ENCODE measurements around the gene MRTO4. TPM values are rescaled to one million over a fixed set of nuclear protein-coding genes. Genes with fewer than 3 reads are reported as not detected.
"Not testable (repeated sequence)": the region's sequence is repeated elsewhere in the genome, so short reads cannot be mapped to it uniquely, and the experiment has no call there.

The MRTO4 gene
- total and polyA plus RNA-seq, 2 experiments from 2014 or later: 37.1 to 38.4 TPM

DNA sequence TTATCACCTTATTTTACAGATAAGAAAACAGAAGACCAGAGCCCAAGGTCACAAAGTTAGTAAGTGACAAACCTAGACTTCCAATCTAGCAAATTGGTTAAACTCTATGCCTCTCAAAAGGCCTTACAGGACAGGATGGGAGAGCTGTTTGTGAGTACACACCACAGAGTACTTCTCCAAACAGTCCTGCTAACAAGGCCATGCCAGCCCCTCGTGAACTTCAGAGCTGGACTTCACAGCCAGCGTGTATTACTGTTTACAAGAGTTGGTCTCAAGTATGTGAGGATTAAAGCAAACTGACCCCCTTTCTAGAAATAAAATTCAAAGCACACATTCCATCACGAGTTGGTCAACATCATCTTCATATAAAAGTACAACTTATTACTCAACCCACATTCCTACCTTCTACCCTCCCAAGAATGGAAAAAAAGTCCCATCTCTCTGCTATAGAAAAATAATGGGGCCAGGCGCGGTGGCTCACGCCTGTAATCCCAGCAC lies 21.7 kb upstream of the MRTO4 start:
- Histone ChIP-seq H3K27me3 (replicated peaks; ENCODE audit: insufficient read depth) (no peaks in the 10 kb centered on the region), H3K9ac (no peak overlapping the region), H3K9me2 (ENCODE audit: insufficient read depth) (no peaks in the 10 kb centered on the region), H3K4me3 (no peak overlapping the region), H3K27ac (no peak overlapping the region), H2AFZ (no peak overlapping the region), H3K4me1 (ENCODE audit: insufficient read depth) (no peaks in the 10 kb centered on the region), H3K36me3 (ENCODE audit: low read depth) (peaks cover 41% of the 10 kb centered on the region), H3K9me3 (ENCODE audit: low read depth) (no peaks in the 10 kb centered on the region), H3K79me2 (ENCODE audit: insufficient read depth) (peaks cover 12% of the 10 kb centered on the region), H4K20me1 (ENCODE audit: insufficient read depth) (no peaks in the 10 kb centered on the region), H3K4me2 (ENCODE audit: unreplicated experiment) (no peak overlapping the region), H3F3A (ENCODE audit: insufficient read depth) (peaks cover 7% of the 10 kb centered on the region; the same call in 1 of the 2 replicates)
- no peak for TF ChIP-seq EZH2 (IDR thresholded peaks at IDR 0.05; ENCODE audit: insufficient read depth, poor library complexity, severe bottlenecking)
- TF ChIP-seq EZH2phosphoT487 (IDR thresholded peaks at IDR 0.05; ENCODE audit: insufficient read depth, low read depth): no peak
- 96 to 97% methylated on average over 6 of the region's 6 CpGs for WGBS, 2 experiments (ENCODE audit: low coverage in 1 of 2, low lambda C conversion rate in 2 of 2, missing lambda C conversion rate in 2 of 2)
- no peak for DNase-seq
- in situ Hi-C loops (cut with MboI): no loop called here

DNA sequence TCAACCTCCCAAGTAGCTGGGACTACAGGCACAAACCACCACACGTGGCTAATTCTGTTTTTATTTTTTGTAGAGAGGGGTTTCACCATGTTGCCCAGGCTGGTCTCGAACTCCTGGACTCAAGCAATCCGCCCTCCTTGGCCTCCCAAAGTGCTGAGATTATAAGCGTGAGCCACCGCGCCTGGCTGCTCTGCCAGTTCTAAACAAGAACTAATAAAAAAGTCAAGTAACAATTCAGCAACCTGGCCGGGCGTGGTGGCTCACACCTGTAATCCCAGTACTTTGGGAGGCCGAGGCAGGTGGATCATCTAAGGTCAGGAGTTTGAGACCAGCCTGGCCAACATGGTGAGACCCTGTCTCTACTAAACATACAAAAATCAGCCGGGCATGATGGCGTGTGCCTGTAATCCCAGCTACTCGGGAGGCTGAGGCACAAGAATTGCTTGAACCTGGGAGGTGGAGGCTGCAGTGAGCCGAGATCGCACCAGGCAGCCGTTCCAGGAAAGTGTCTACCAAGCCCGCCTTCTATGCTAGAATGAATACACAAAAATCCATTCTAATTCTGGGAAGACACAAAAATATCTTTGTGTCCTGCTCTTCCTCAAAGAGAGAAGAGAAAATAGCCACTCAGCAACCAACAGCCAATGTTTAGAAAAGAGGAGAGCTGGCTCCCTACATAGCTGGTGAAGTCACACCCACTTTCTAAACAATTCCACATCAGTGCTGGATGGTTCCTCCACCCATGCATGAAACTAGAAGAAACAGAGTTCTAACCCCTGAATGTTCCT lies 19.7 kb upstream of the MRTO4 start:
- H3K4me1 ChIP-seq (ENCODE audit: insufficient read depth); H2AFZ ChIP-seq; H3K9me2 ChIP-seq (ENCODE audit: insufficient read depth); H3F3A ChIP-seq (ENCODE audit: insufficient read depth); H4K20me1 ChIP-seq (ENCODE audit: insufficient read depth); DNase-seq; in situ Hi-C loops (cut with MboI); H3K9me3 ChIP-seq (ENCODE audit: low read depth); H3K4me2 ChIP-seq (ENCODE audit: unreplicated experiment); H3K79me2 ChIP-seq (ENCODE audit: insufficient read depth); H3K27me3 ChIP-seq (replicated peaks; ENCODE audit: insufficient read depth); H3K9ac ChIP-seq; H3K4me3 ChIP-seq: not testable (repeated sequence)
- H3K36me3 ChIP-seq (ENCODE audit: low read depth): peaks cover 31% of the 10 kb centered on the region
- 0 out of 2 replicates have a peak overlapping the region, but pooled peaks have one; percentile 3 for H3K27ac ChIP-seq
- 79 to 84% methylated on average over 16 of the region's 16 CpGs for WGBS, 2 experiments (ENCODE audit: low coverage in 1 of 2, low lambda C conversion rate in 2 of 2, missing lambda C conversion rate in 2 of 2)

DNA sequence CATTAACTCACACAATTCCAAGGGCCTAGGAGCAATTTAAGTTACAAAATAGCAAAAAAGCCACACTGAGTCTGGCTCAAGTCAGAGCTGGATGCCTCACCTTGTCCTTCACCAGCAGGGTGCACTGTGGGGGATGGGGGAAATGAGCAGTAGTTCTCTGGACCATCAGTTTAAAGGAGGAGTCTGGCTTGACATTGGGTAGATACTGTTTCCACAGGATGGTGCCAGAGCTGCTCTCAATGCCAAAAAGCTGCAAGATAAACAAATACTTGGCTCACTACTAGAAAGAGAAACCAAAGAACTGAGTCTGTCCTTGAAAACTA lies 19.1 kb upstream of the MRTO4 start:
- H3K9ac ChIP-seq: no peak overlapping the region
- no peaks in the 10 kb centered on the region for H3K9me3 ChIP-seq (ENCODE audit: low read depth)
- in situ Hi-C loops (cut with MboI): no loop called here
- H3K79me2 ChIP-seq (ENCODE audit: insufficient read depth): peaks cover 3% of the 10 kb centered on the region; the same call in 1 of the 2 replicates
- H3F3A ChIP-seq (ENCODE audit: insufficient read depth): peaks cover 7% of the 10 kb centered on the region; the same call in 1 of the 2 replicates
- no peaks in the 10 kb centered on the region for H3K4me1 ChIP-seq (ENCODE audit: insufficient read depth)
- TF ChIP-seq EZH2phosphoT487 (IDR thresholded peaks at IDR 0.05; ENCODE audit: insufficient read depth, low read depth): no peak
- TF ChIP-seq EZH2 (IDR thresholded peaks at IDR 0.05; ENCODE audit: insufficient read depth, poor library complexity, severe bottlenecking): no peak
- no peaks in the 10 kb centered on the region for H3K9me2 ChIP-seq (ENCODE audit: insufficient read depth)
- H3K4me2 ChIP-seq (ENCODE audit: unreplicated experiment): no peak overlapping the region
- peaks cover 27% of the 10 kb centered on the region; the same call in 1 of the 2 replicates for H3K36me3 ChIP-seq (ENCODE audit: low read depth)
- DNase-seq: peak; percentile 46
- H3K4me3 ChIP-seq: no peak overlapping the region
- H3K27ac ChIP-seq: 0 out of 2 replicates have a peak overlapping the region, but pooled peaks have one; percentile 3
- H3K27me3 ChIP-seq (replicated peaks; ENCODE audit: insufficient read depth): no peaks in the 10 kb centered on the region
- no peak overlapping the region for H2AFZ ChIP-seq
- H4K20me1 ChIP-seq (ENCODE audit: insufficient read depth): no peaks in the 10 kb centered on the region

DNA sequence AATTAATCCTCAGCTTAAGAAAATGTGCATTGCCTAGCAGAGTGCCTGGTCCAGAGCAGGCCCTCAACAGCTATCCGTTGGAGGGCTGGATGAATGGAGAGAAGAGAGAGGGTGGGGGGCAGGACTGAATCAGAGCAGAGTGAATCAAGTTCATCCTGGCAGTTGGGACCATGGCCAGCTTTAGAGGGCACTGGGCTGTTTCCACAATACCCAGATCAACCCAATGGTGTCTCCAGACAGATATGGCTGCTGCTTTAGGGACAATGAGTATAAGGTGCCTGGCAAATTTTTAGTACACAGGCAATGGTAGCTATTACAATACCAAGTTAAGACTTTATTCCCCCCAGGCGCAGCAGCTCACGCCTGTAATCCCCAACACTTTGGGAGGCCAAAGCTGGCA lies 17.4 kb upstream of the MRTO4 start:
- Histone ChIP-seq H3K9me3 (ENCODE audit: low read depth) (no peaks in the 10 kb centered on the region), H3K4me3 (no peak overlapping the region), H3K36me3 (ENCODE audit: low read depth) (peaks cover 27% of the 10 kb centered on the region; the same call in 1 of the 2 replicates), H3K9me2 (ENCODE audit: insufficient read depth) (no peaks in the 10 kb centered on the region), H3K4me1 (ENCODE audit: insufficient read depth) (no peaks in the 10 kb centered on the region), H3K79me2 (ENCODE audit: insufficient read depth) (no peaks in the 10 kb centered on the region), H3F3A (ENCODE audit: insufficient read depth) (peaks cover 7% of the 10 kb centered on the region; the same call in 1 of the 2 replicates), H3K4me2 (ENCODE audit: unreplicated experiment) (no peak overlapping the region), H4K20me1 (ENCODE audit: insufficient read depth) (no peaks in the 10 kb centered on the region), H3K27ac (no peak overlapping the region), H3K9ac (no peak overlapping the region), H2AFZ (no peak overlapping the region), H3K27me3 (replicated peaks; ENCODE audit: insufficient read depth) (no peaks in the 10 kb centered on the region)
- 96 to 99% methylated on average over 3 of the region's 3 CpGs for WGBS, 2 experiments (ENCODE audit: low coverage in 1 of 2, low lambda C conversion rate in 2 of 2, missing lambda C conversion rate in 2 of 2)
- no peak for DNase-seq
- in situ Hi-C loops (cut with MboI): no loop called here
- no peak for TF ChIP-seq EZH2 (IDR thresholded peaks at IDR 0.05; ENCODE audit: insufficient read depth, poor library complexity, severe bottlenecking)
- TF ChIP-seq EZH2phosphoT487 (IDR thresholded peaks at IDR 0.05; ENCODE audit: insufficient read depth, low read depth): no peak

Measured in GM23248 (cell line).